ENCODE measurements around the gene DGKB. TPM values are rescaled to one million over a fixed set of nuclear protein-coding genes. Genes with fewer than 3 reads are reported as not detected.

DGKB gene
- total RNA-seq, 1 experiment from 2014 or later = 1.9 TPM

GRCh38 chr7:14236834-14237233 is 665.7 kb downstream of the DGKB start:
- CTCF ChIA-PET = no interaction called here
- no peak overlapping the region for H3K27ac Mint-ChIP-seq

More at GRCh38 chr7:14236834-14237233, 665.7 kb downstream of the DGKB start:
- Mint-ChIP-seq H3K4me1 (peaks cover 22% of the 10 kb centered on the region), H3K36me3 (no peaks in the 10 kb centered on the region), H3K4me3 (no peak overlapping the region), H3K27me3 (ENCODE audit: low read depth) (no peaks in the 10 kb centered on the region), H3K9me3 (no peaks in the 10 kb centered on the region)
- TF ChIP-seq, protein P1, sequence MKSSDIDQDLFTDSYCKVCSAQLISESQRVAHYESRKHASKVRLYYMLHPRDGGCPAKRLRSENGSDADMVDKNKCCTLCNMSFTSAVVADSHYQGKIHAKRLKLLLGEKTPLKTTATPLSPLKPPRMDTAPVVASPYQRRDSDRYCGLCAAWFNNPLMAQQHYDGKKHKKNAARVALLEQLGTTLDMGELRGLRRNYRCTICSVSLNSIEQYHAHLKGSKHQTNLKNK (CRISPR knock-in tag; IDR thresholded peaks at IDR 0.05) = no peak
- TF ChIP-seq, protein P2, sequence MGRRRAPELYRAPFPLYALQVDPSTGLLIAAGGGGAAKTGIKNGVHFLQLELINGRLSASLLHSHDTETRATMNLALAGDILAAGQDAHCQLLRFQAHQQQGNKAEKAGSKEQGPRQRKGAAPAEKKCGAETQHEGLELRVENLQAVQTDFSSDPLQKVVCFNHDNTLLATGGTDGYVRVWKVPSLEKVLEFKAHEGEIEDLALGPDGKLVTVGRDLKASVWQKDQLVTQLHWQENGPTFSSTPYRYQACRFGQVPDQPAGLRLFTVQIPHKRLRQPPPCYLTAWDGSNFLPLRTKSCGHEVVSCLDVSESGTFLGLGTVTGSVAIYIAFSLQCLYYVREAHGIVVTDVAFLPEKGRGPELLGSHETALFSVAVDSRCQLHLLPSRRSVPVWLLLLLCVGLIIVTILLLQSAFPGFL (CRISPR knock-in tag; IDR thresholded peaks at IDR 0.05; ENCODE audit: borderline replicate concordance) = no peak
- TF ChIP-seq ZSCAN18 (CRISPR knock-in tag; IDR thresholded peaks at IDR 0.05) = no peak
- TF ChIP-seq E2F4 (CRISPR knock-in tag; IDR thresholded peaks at IDR 0.05; ENCODE audit: borderline replicate concordance, low read depth) = no peak
- no peak for TF ChIP-seq E2F5 (CRISPR knock-in tag; IDR thresholded peaks at IDR 0.05)
- TF ChIP-seq ZNF416 (CRISPR knock-in tag; IDR thresholded peaks at IDR 0.05) = no peak
- no peak for TF ChIP-seq TEAD4 (CRISPR knock-in tag; IDR thresholded peaks at IDR 0.05)
- TF ChIP-seq JAZF1 (CRISPR knock-in tag; IDR thresholded peaks at IDR 0.05) = no peak
- TF ChIP-seq ARID4B (CRISPR knock-in tag; IDR thresholded peaks at IDR 0.05; ENCODE audit: borderline replicate concordance) = no peak
- no peak for TF ChIP-seq EMX1 (CRISPR knock-in tag; IDR thresholded peaks at IDR 0.05)
- no peak for TF ChIP-seq NR1H2 (CRISPR knock-in tag; IDR thresholded peaks at IDR 0.05)
- no peak for TF ChIP-seq ATF1 (CRISPR knock-in tag; IDR thresholded peaks at IDR 0.05)
- TF ChIP-seq ZNF263 (CRISPR knock-in tag; IDR thresholded peaks at IDR 0.05; ENCODE audit: low read depth) = no peak
- no peak for TF ChIP-seq ZNF512 (CRISPR knock-in tag; IDR thresholded peaks at IDR 0.05; ENCODE audit: borderline replicate concordance)
- no peak for TF ChIP-seq OVOL2 (CRISPR knock-in tag; IDR thresholded peaks at IDR 0.05; ENCODE audit: borderline replicate concordance)
- no peak for TF ChIP-seq AFF4 (CRISPR knock-in tag; IDR thresholded peaks at IDR 0.05; ENCODE audit: borderline replicate concordance)
- no peak for TF ChIP-seq NFATC4 (CRISPR knock-in tag; IDR thresholded peaks at IDR 0.05)
- TF ChIP-seq, protein P3, sequence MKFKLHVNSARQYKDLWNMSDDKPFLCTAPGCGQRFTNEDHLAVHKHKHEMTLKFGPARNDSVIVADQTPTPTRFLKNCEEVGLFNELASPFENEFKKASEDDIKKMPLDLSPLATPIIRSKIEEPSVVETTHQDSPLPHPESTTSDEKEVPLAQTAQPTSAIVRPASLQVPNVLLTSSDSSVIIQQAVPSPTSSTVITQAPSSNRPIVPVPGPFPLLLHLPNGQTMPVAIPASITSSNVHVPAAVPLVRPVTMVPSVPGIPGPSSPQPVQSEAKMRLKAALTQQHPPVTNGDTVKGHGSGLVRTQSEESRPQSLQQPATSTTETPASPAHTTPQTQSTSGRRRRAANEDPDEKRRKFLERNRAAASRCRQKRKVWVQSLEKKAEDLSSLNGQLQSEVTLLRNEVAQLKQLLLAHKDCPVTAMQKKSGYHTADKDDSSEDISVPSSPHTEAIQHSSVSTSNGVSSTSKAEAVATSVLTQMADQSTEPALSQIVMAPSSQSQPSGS (CRISPR knock-in tag; IDR thresholded peaks at IDR 0.05; ENCODE audit: borderline replicate concordance, low read depth) = no peak
- no peak for TF ChIP-seq IRF2 (CRISPR knock-in tag; IDR thresholded peaks at IDR 0.05; ENCODE audit: borderline replicate concordance, low read depth)
- DNase-seq (ENCODE audit: low spot score) = no peak
- POLR2A ChIA-PET = no interaction called here
- ATAC-seq = no peak
